Bronchus fibroblast of lung (primary cell): ENCODE measurements around the gene EIF4A3. TPM values are rescaled to one million over a fixed set of nuclear protein-coding genes. Genes with fewer than 3 reads are reported as not detected.

ENCODE experiments used
- total RNA-seq: library from RNA; depleted of rRNA; stranded (reverse); fragments of >200 nt; gene quantifications from 2 replicates; pipeline ENCODE4 v1.2.3, GENCODE V29; 2015

EIF4A3 gene
- total RNA-seq: 91.1 and 92.5 TPM in 2 replicates

GRCh38 chr17:80147035-80147822 lies at the start of gene EIF4A3:
Gene EIF4A3 (minus strand): TSS chr17:80147128. CDS start chr17:80146961, 167 bp downstream.

DNA sequence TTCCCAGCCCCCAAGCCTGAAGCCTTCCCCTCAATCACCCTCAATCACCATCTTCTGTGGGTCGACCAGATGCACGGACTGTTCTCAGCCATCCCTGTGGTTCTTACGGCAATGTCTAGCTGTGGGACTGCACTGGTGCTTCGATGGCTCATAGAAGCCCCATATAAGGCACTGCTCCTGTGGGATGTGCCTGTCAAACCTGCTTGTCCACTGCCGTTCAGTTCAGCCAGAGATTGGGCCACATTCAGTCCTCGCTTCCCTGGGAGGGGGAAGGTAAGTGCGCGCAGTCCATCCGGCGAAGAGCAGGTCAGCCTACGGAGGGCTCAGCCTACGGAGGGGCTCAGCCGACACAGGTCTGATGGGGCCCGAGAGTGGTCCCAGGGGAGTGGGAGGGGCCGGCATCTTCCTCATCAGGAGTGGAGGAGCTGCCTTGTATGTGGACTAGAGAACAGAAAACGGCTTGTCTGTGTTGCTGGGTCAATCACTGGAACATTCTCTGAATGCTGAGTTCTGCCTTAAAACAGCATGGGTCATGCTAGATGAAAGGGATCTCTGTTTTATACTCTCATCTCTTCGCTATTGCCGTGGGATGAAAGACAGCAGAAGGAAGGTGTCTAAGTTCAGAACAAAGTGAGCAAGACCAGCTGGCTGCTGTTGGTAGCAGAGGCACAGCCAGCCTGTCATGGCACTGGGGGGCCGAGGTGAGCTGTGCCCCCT lies 23.0 kb upstream of the EIF4A3 start, which contains the start of gene CARD14:
TSS of gene CARD14 (plus strand) at position 247 of the 717 bp plus-strand sequence. CDS start 11,409 bp downstream, outside the sequence.

GRCh38 chr17:80101011-80101945 lies 45.6 kb downstream of the EIF4A3 start, which contains the start of gene GAA:
Gene GAA (plus strand): TSS chr17:80101581. CDS start chr17:80104587, 3,006 bp downstream.

Other genes starting within 250 kb of the EIF4A3 start
- 19.8 and 22.7 TPM in 2 replicates for gene TBC1D16, start 111.3 kb downstream of the EIF4A3 start, total RNA-seq
- gene CCDC40, start 110.5 kb downstream of the EIF4A3 start, total RNA-seq: 1.0 and 2.0 TPM in 2 replicates
- gene GAA, start 45.5 kb downstream of the EIF4A3 start, total RNA-seq: 24.2 and 26.9 TPM in 2 replicates
- under 0.01 TPM in 1 of 2 replicates, not detected in the other for gene CARD14, start 22.9 kb upstream of the EIF4A3 start, total RNA-seq
- gene SGSH, start 73.2 kb upstream of the EIF4A3 start, total RNA-seq: 14.4 and 15.6 TPM in 2 replicates
- 5.1 and 7.4 TPM in 2 replicates for gene SLC26A11, start 73.3 kb upstream of the EIF4A3 start, total RNA-seq
- 26.2 and 27.6 TPM in 2 replicates for gene RNF213, start 113.7 kb upstream of the EIF4A3 start, total RNA-seq